SH-SY5Y (cell line): ENCODE data around the gene ZNF598.

Experiments used
- GATA2 ChIP-seq: IDR thresholded peaks from 2 replicates; pipeline ENCODE4 v1.6.1; 2011; ENCODE audit warnings: mild to moderate bottlenecking, low read depth, low read length
- GATA3 ChIP-seq: IDR thresholded peaks from 2 replicates; pipeline ENCODE4 v1.6.1; 2011; ENCODE audit warnings: low read depth, mild to moderate bottlenecking, low read length, moderate library complexity

DNA sequence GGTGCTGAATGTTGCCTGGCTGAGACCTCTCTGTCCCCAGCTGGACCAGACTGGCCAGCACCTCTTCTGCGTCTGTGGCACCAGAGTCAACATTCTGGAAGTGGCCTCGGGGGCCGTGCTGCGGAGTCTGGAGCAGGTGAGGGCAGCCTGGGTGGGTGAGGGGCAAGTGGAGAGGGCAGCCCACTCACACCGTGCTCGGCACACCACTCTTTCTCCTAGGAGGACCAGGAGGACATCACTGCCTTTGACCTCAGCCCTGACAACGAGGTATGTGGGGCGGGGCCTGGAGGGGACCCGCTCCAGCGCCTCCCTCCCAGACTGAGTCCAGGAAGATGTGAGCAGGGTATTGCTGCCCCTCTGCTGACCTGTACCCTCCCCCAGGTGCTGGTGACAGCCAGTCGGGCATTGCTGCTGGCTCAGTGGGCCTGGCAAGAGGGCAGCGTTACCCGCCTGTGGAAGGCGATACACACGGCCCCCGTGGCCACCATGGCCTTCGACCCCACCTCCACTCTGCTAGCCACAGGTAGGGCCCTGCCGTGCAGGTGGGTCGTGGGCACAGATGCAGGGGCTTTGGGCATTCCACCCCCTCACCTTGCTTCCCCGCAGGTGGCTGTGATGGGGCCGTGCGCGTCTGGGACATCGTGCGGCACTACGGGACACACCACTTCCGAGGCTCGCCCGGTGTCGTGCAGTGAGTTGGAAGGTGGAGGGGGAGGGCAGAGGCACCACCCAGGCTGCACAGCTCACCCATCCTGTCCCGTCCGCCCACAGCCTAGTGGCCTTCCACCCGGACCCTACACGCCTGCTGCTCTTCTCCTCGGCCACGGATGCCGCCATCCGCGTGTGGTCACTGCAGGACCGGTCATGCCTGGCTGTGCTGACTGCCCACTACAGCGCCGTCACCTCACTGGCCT is 35.2 kb downstream of the ZNF598 start:
- TF ChIP-seq GATA3 (no peak), GATA2 (no peak)
